Measurements from ENCODE around the gene KIF21B.

DNA sequence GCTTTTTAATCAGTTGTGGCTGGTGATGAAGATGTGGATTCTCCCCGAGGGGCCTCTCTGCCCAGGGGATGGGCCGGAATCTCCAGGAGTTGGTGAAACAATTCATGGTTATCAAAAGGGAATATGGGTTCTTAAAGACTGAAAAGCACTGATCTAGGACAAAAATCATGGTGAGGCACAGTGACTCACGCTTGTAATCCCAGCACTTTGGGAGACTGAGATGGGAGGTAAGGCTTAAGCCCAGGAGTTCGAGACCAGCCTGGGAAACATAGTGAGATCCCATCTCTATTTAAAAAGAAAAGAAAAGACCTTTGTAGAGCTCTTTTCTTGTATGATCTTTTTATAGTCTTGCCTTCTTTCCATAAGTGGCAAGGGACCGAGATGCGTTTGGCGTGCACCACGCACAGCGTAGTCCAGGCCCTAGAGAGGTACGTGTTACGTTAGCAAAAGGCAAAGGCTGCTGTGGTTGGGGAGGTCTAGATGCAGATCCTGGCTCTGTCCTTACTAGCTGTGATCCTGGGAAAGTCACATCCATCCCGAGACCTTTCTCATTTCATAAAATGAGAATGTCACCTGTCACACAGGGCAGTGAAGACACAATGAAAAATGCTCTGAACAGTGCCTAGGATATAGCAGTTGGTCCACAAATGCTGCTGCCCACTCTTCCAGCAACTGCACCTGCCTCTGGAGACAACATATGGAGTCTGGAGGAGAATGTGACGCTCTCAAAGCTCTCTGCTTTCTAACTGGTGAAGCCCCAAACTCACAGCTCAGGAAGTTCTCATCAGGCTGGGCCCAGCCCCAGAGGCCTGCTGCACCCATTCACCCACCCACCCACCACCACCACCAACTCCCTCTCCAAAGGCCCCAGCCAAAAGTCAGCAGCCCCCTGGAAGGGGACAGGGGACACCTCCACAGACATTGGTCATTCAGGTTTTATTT lies 54.8 kb downstream of the KIF21B start:
- TF ChIP-seq, protein P1, sequence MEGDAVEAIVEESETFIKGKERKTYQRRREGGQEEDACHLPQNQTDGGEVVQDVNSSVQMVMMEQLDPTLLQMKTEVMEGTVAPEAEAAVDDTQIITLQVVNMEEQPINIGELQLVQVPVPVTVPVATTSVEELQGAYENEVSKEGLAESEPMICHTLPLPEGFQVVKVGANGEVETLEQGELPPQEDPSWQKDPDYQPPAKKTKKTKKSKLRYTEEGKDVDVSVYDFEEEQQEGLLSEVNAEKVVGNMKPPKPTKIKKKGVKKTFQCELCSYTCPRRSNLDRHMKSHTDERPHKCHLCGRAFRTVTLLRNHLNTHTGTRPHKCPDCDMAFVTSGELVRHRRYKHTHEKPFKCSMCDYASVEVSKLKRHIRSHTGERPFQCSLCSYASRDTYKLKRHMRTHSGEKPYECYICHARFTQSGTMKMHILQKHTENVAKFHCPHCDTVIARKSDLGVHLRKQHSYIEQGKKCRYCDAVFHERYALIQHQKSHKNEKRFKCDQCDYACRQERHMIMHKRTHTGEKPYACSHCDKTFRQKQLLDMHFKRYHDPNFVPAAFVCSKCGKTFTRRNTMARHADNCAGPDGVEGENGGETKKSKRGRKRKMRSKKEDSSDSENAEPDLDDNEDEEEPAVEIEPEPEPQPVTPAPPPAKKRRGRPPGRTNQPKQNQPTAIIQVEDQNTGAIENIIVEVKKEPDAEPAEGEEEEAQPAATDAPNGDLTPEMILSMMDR (IDR thresholded peaks at IDR 0.05) = no peak
- no peak for TF ChIP-seq POLR2A (IDR thresholded peaks at IDR 0.05)

Measured in thyroid gland (tissue), 4 donors.